Neural cell (in vitro differentiated cells): Measurements from ENCODE around the gene HNRNPR. TPM values are rescaled to one million over a fixed set of nuclear protein-coding genes. Genes with fewer than 3 reads are reported as not detected.

Source experiments
- H2AFZ ChIP-seq: fragments of 200-600, 300-800 bp; sonication (generic), shearing (Covaris generic); 2 replicates; pipeline ENCODE4 v1.6.0; 2014; ENCODE audit warnings: low read depth, mild to moderate bottlenecking, antibody characterized with exemption, low read length, moderate library complexity
- H3F3A ChIP-seq: fragments of 200-600 bp; shearing (Covaris generic); 2 replicates; pipeline ENCODE4 v1.6.1; 2016; ENCODE audit warnings: mild to moderate bottlenecking, moderate library complexity, mixed read lengths, antibody characterized with exemption, low read length; ENCODE audit not compliant: insufficient read depth, poor library complexity, severe bottlenecking
- H3K27ac ChIP-seq: fragments of 200-600, 300-800 bp; sonication (generic), shearing (Covaris generic); 2 replicates; pipeline ENCODE4 v1.5.1; 2014; ENCODE audit warnings: mild to moderate bottlenecking, low read length, moderate library complexity
- H3K27me3 ChIP-seq: fragments of 300-800, 200-600 bp; sonication (generic), shearing (Covaris generic); 2 replicates; pipeline ENCODE4 v1.6.0; 2014; ENCODE audit warnings: mild to moderate bottlenecking, low read depth, low read length, moderate library complexity; ENCODE audit not compliant: insufficient read depth
- H3K36me3 ChIP-seq: fragments of 300-800, 200-600 bp; sonication (generic), shearing (Covaris generic); 2 replicates; pipeline ENCODE4 v1.5.1; 2014; ENCODE audit warnings: mild to moderate bottlenecking, antibody characterized with exemption, low read length, moderate library complexity; ENCODE audit not compliant: insufficient read depth
- H3K4me2 ChIP-seq: fragments of 300-800, 200-600 bp; sonication (generic), shearing (Covaris generic); 2 replicates; pipeline ENCODE4 v1.6.0; 2014; ENCODE audit warnings: mild to moderate bottlenecking, low read length
- H3K4me3 ChIP-seq: fragments of 300-800, 200-600 bp; sonication (generic), shearing (Covaris generic); 2 replicates; pipeline ENCODE4 v1.5.1; 2014; ENCODE audit warnings: mild to moderate bottlenecking, low read length, moderate library complexity
- H3K79me2 ChIP-seq: fragments of 200-600 bp; shearing (Covaris generic); replicated peaks from 2 replicates; pipeline ENCODE4 v1.6.0; 2014; ENCODE audit warnings: mild to moderate bottlenecking, low read length, moderate library complexity; ENCODE audit not compliant: insufficient read depth
- H3K9ac ChIP-seq: fragments of 300-800, 200-600 bp; sonication (generic), shearing (Covaris generic); 2 replicates; pipeline ENCODE4 v1.6.1; 2016; ENCODE audit warnings: mild to moderate bottlenecking, low read length, mixed read lengths
- H3K9me2 ChIP-seq: fragments of 200-600 bp; shearing (Covaris generic); 2 replicates; pipeline ENCODE4 v1.6.1; 2016; ENCODE audit warnings: mild to moderate bottlenecking, low read length, mixed read lengths; ENCODE audit not compliant: insufficient read depth
- H3K9me3 ChIP-seq: fragments of 200-600, 300-800 bp; sonication (generic), shearing (Covaris generic); 2 replicates; pipeline ENCODE4 v1.6.1; 2016; ENCODE audit warnings: mild to moderate bottlenecking, mixed run types, low read length, moderate library complexity, mixed read lengths
- H4K20me1 ChIP-seq: fragments of 200-600 bp; shearing (Covaris generic); 2 replicates; pipeline ENCODE4 v1.6.1; 2016; ENCODE audit warnings: mild to moderate bottlenecking, mixed run types; ENCODE audit not compliant: insufficient read depth
- CTCF ChIP-seq: fragments of 450-650 bp; IDR thresholded peaks from 2 replicates; pipeline ENCODE4 v1.5.1; 2014; ENCODE audit warnings: antibody characterized with exemption, mild to moderate bottlenecking, moderate library complexity; ENCODE audit not compliant: poor library complexity, severe bottlenecking
- EP300 ChIP-seq: fragments of 450-650 bp; conservative IDR thresholded peaks from 2 replicates; pipeline ENCODE4 v1.6.1; 2014; ENCODE audit warnings: antibody characterized with exemption, mild to moderate bottlenecking, moderate library complexity; ENCODE audit not compliant: poor library complexity, severe bottlenecking
- EZH2 ChIP-seq: fragments of 200-600, 300-800 bp; shearing (Covaris generic), sonication (generic); IDR thresholded peaks from 2 replicates; pipeline ENCODE4 v1.6.1; 2014; ENCODE audit warnings: antibody characterized with exemption, low read length, borderline replicate concordance, mild to moderate bottlenecking; ENCODE audit not compliant: insufficient read depth, poor library complexity, severe bottlenecking
- MXI1 ChIP-seq: fragments of 450-650 bp; conservative IDR thresholded peaks from 2 replicates; pipeline ENCODE4 v1.6.1; 2014; ENCODE audit warnings: antibody characterized with exemption, mild to moderate bottlenecking; ENCODE audit not compliant: poor library complexity, severe bottlenecking
- POLR2AphosphoS5 ChIP-seq: IDR thresholded peaks from 2 replicates; pipeline ENCODE4 v1.6.1; 2012
- RAD21 ChIP-seq: fragments of 450-650 bp; conservative IDR thresholded peaks from 2 replicates; pipeline ENCODE4 v1.6.1; 2014; ENCODE audit warnings: antibody characterized with exemption, mild to moderate bottlenecking, moderate library complexity
- SMC3 ChIP-seq: fragments of 450-650 bp; conservative IDR thresholded peaks from 2 replicates; pipeline ENCODE4 v1.6.1; 2014; ENCODE audit warnings: antibody characterized with exemption, mild to moderate bottlenecking, moderate library complexity; ENCODE audit not compliant: poor library complexity
- TAF1 ChIP-seq: IDR thresholded peaks from 2 replicates; pipeline ENCODE4 v1.6.1; 2012; ENCODE audit warnings: low read depth
- polyA plus RNA-seq: library from polyadenylated mRNA; depleted of rRNA; stranded (reverse); fragments of >200 nt; gene quantifications from 2 replicates; pipeline ENCODE4 v1.2.3, GENCODE V29; 2014
- TF ChIP-seq, protein P1 (sequence below): IDR thresholded peaks from 2 replicates; pipeline ENCODE4 v1.6.1; 2012; ENCODE audit warnings: borderline replicate concordance

HNRNPR gene
- polyA plus RNA-seq, 1 donor from 2014 or later = 345 TPM

DNA sequence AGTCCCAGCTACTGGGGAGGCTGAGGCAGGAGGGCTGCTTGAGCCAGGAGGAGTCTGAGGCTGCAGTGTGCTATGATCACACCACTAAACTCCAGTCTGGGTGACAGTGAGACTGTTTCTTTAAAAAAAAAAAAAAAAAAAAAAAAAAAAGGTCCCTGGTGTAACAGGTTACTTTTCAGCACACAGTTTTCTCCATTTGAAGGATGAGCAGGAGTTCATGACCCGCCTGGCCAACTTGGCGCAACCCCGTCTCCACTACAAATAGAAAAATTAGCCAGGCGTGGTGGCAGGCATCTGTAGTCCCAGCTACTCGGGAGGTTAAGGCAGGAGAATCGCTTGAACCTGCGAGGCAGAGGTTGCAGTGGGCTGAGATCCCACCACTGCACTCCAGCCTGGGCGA, 12.4 kb downstream of the HNRNPR start:
- H3K27ac ChIP-seq = no peak overlapping the region
- no peaks in the 10 kb centered on the region for H3K9me2 ChIP-seq
- H3K4me3 ChIP-seq = no peak overlapping the region
- no peaks in the 10 kb centered on the region for H3K9me3 ChIP-seq
- H4K20me1 ChIP-seq = no peaks in the 10 kb centered on the region
- H3K4me2 ChIP-seq = no peak overlapping the region
- no peaks in the 10 kb centered on the region for H3K27me3 ChIP-seq
- H3K36me3 ChIP-seq = peaks cover 4% of the 10 kb centered on the region
- no peak overlapping the region for H2AFZ ChIP-seq
- H3K79me2 ChIP-seq = peaks cover 47% of the 10 kb centered on the region
- no peaks in the 10 kb centered on the region for H3F3A ChIP-seq
- TF ChIP-seq EZH2 = no peak
- TF ChIP-seq MXI1 = no peak
- TF ChIP-seq, protein P1, sequence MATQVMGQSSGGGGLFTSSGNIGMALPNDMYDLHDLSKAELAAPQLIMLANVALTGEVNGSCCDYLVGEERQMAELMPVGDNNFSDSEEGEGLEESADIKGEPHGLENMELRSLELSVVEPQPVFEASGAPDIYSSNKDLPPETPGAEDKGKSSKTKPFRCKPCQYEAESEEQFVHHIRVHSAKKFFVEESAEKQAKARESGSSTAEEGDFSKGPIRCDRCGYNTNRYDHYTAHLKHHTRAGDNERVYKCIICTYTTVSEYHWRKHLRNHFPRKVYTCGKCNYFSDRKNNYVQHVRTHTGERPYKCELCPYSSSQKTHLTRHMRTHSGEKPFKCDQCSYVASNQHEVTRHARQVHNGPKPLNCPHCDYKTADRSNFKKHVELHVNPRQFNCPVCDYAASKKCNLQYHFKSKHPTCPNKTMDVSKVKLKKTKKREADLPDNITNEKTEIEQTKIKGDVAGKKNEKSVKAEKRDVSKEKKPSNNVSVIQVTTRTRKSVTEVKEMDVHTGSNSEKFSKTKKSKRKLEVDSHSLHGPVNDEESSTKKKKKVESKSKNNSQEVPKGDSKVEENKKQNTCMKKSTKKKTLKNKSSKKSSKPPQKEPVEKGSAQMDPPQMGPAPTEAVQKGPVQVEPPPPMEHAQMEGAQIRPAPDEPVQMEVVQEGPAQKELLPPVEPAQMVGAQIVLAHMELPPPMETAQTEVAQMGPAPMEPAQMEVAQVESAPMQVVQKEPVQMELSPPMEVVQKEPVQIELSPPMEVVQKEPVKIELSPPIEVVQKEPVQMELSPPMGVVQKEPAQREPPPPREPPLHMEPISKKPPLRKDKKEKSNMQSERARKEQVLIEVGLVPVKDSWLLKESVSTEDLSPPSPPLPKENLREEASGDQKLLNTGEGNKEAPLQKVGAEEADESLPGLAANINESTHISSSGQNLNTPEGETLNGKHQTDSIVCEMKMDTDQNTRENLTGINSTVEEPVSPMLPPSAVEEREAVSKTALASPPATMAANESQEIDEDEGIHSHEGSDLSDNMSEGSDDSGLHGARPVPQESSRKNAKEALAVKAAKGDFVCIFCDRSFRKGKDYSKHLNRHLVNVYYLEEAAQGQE = no peak
- no peak for TF ChIP-seq SMC3
- TF ChIP-seq RAD21 = no peak
- TF ChIP-seq POLR2AphosphoS5 = no peak
- no peak for TF ChIP-seq EP300
- TF ChIP-seq TAF1 = no peak
- H3K9ac ChIP-seq = no peak overlapping the region

- no peaks in the 10 kb centered on the region for H4K20me1 ChIP-seq
- no peak overlapping the region for H3K27ac ChIP-seq
- no peaks in the 10 kb centered on the region for H3K27me3 ChIP-seq
- H3K79me2 ChIP-seq = peaks cover 45% of the 10 kb centered on the region
- no peak for TF ChIP-seq MXI1
- TF ChIP-seq, protein P1 = no peak
- no peak for TF ChIP-seq EZH2
- no peak for TF ChIP-seq CTCF
- no peak for TF ChIP-seq TAF1
- TF ChIP-seq POLR2AphosphoS5 = no peak
- no peak for TF ChIP-seq RAD21
- no peak for TF ChIP-seq SMC3
- no peak overlapping the region for H2AFZ ChIP-seq
- H3K4me3 ChIP-seq = no peak overlapping the region
- no peaks in the 10 kb centered on the region for H3K9me2 ChIP-seq
- H3K9me3 ChIP-seq = no peaks in the 10 kb centered on the region
- H3K9ac ChIP-seq = no peak overlapping the region
- no peak overlapping the region for H3K4me2 ChIP-seq
- H3K36me3 ChIP-seq = peaks cover 4% of the 10 kb centered on the region
- H3F3A ChIP-seq = no peaks in the 10 kb centered on the region
These were observed 13.2 kb downstream of the HNRNPR start for GRCh38 chr1:23330846-23331245.
